Keratinocyte (primary cell): Measurements from ENCODE around the gene DTX3. TPM values are rescaled to one million over a fixed set of nuclear protein-coding genes. Genes with fewer than 3 reads are reported as not detected.
"Not testable (repeated sequence)": the region's sequence is repeated elsewhere in the genome, so short reads cannot be mapped to it uniquely, and the experiment has no call there.

Experiments used
- DNase-seq: peaks from one replicate; pipeline ENCODE4 v3.0.0-alpha.2; 2011; ENCODE audit warnings: low read depth, missing footprints, low spot score
- FAIRE-seq: peaks from 2 replicates; lab custom pipeline; 2011; peaks lifted over from hg19 to GRCh38; lab: Jason Lieb, UNC
- H2AFZ ChIP-seq: 2 replicates; pipeline ENCODE4 v1.6.0; 2012; ENCODE audit warnings: low read length, control low read depth, inconsistent platforms; ENCODE audit not compliant: control insufficient read depth
- H3K27ac ChIP-seq: 2 replicates; pipeline ENCODE4 v1.5.1; 2011; ENCODE audit warnings: low read length; ENCODE audit not compliant: control insufficient read depth, insufficient read depth
- H3K27me3 ChIP-seq: 3 replicates; pipeline ENCODE4 v1.6.0; 2011; ENCODE audit warnings: low read length; ENCODE audit not compliant: control insufficient read depth, insufficient read depth; ENCODE audit errors: extremely low read depth
- H3K36me3 ChIP-seq, 2 experiments: 2 replicates in 1 of 2; 3 replicates in 1 of 2; pipeline ENCODE4 v1.5.1; 2011; ENCODE audit warnings: low read length in 2 of 2, mild to moderate bottlenecking in 1 of 2; ENCODE audit not compliant: control insufficient read depth in 2 of 2, insufficient read depth in 2 of 2; ENCODE audit errors: extremely low read depth in 1 of 2
- H3K4me1 ChIP-seq: 3 replicates; pipeline ENCODE4 v1.5.1; 2011; ENCODE audit warnings: low read length; ENCODE audit not compliant: control insufficient read depth, insufficient read depth; ENCODE audit errors: extremely low read depth
- H3K4me2 ChIP-seq: 3 replicates; pipeline ENCODE4 v1.6.0; 2011; ENCODE audit warnings: low read depth, low read length; ENCODE audit not compliant: control insufficient read depth, insufficient read depth; ENCODE audit errors: extremely low read depth
- H3K4me3 ChIP-seq, 3 experiments: fragments of 200-600 bp in 1 of 3; sonication (generic) in 1 of 3; 2 replicates in 2 of 3; 3 replicates in 1 of 3; pipeline ENCODE4 v1.5.1; 2011 to 2016; ENCODE audit warnings: low read length in 3 of 3, mild to moderate bottlenecking in 3 of 3, control low read depth in 2 of 3, inconsistent platforms in 1 of 3, low read depth in 1 of 3, mixed read lengths in 1 of 3, mixed run types in 1 of 3, moderate library complexity in 1 of 3; ENCODE audit not compliant: control insufficient read depth in 2 of 3, insufficient read depth in 2 of 3; ENCODE audit errors: extremely low read depth in 1 of 3
- H3K79me2 ChIP-seq: 2 replicates; pipeline ENCODE4 v1.6.0; 2012; ENCODE audit warnings: low read length; ENCODE audit not compliant: control insufficient read depth, insufficient read depth
- H3K9ac ChIP-seq: 3 replicates; pipeline ENCODE4 v1.6.0; 2011; ENCODE audit warnings: low read length; ENCODE audit not compliant: control insufficient read depth, insufficient read depth; ENCODE audit errors: extremely low read depth
- H3K9me1 ChIP-seq: 3 replicates; pipeline ENCODE4 v1.6.0; 2011; ENCODE audit warnings: low read length; ENCODE audit not compliant: control insufficient read depth, insufficient read depth; ENCODE audit errors: extremely low read depth
- H3K9me3 ChIP-seq: 2 replicates; pipeline ENCODE4 v1.5.1; 2012; ENCODE audit warnings: low read depth, low read length; ENCODE audit not compliant: control insufficient read depth
- H4K20me1 ChIP-seq: 3 replicates; pipeline ENCODE4 v1.6.0; 2011; ENCODE audit warnings: low read length; ENCODE audit not compliant: control insufficient read depth, insufficient read depth; ENCODE audit errors: extremely low read depth
- EZH2 ChIP-seq: IDR thresholded peaks from one replicate; pipeline ENCODE4 v1.6.1; 2012; ENCODE audit warnings: inconsistent platforms, mild to moderate bottlenecking, low read length, moderate library complexity
- dilution Hi-C: fragments of 300-500 bp; cut with MboI; formaldehyde crosslinking; loops from one replicate; pipeline ENCODE4 v1.7.0; 2020; ENCODE audit warnings: low sequenced_read_pairs; ENCODE audit not compliant: extremely low pct_ligation_motif_present
- polyA plus RNA-seq, 5 experiments: library from polyadenylated mRNA; depleted of rRNA in 3 of 5; stranded (reverse) in 3 of 5; stranded (forward) in 1 of 5; unstranded in 1 of 5; fragments of >200 nt; gene quantifications; 1 replicate in 1 of 5; 2 replicates in 3 of 5; 3 replicates in 1 of 5; pipeline versions ENCODE4 v1.2.1 to v1.2.3, GENCODE V29; 2011 to 2012; ENCODE audit warnings: missing spikeins in 2 of 5, low read depth in 1 of 5, low replicate concordance in 1 of 5
- TF ChIP-seq, protein P1 (sequence below), 3 experiments: IDR thresholded peaks in 1 of 3; conservative IDR thresholded peaks in 1 of 3; optimal IDR thresholded peaks in 1 of 3; 2 replicates in 2 of 3; 3 replicates in 1 of 3; pipeline versions ENCODE3 to v1.5.1; 2011; ENCODE audit warnings: low read length in 3 of 3, mild to moderate bottlenecking in 3 of 3, moderate library complexity in 2 of 3, control low read depth in 1 of 3, inconsistent platforms in 1 of 3; ENCODE audit not compliant: insufficient read depth in 2 of 3; ENCODE audit errors: extremely low read depth in 1 of 3

The DTX3 gene
- polyA plus RNA-seq, 1 donor (not counting 4 experiments of a cell fraction or from before 2014, with no cell fraction given), result 2.6 TPM

DNA sequence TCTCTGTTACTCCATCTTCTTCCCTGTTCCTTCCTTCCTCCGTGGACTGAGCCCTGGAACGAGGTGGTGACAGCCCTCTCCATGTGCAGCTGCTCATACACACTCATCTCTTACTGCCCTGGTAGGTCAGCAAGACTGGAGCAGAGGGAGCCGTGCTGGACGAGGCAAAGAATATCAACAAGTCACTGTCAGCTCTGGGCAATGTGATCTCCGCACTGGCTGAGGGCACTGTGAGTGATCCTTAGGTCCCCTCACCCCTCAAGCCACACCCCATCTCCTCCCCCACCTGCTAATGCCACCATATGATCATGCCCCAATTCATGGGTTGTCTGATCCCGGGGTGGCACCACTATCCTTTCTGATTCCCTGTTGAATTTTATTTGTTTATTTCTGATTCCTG is 35.8 kb upstream of the DTX3 start:
- no peak for DNase-seq
- no peak overlapping the region for H3K27ac ChIP-seq

DNA sequence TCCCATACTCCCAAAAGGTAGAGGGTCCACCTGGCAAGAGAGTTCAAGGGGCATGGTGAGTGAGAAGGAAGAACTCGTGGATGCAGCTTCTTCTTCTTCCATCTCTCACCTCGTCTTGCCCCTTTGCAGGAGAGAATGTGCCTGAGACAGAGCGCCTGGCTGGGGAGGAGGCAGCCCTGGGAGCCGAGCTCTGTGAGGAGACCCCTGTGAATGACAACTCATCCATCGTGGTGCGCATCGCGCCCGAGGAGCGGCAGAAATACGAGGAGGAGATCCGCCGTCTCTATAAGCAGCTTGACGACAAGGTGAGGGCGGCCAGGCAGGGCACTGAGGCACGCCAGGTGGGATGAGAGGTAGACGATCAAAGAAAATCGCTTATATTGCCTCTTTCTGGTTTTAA is 34.8 kb upstream of the DTX3 start:
- H3K9me3 ChIP-seq, result no peaks in the 10 kb centered on the region
- H3K27me3 ChIP-seq, result no peaks in the 10 kb centered on the region
- dilution Hi-C loops, result loop anchor here (10.0 kb wide), 1 partner anchor 65 kb away; the partner anchor contains the start of gene B4GALNT1
- no peak for DNase-seq
- no peaks in the 10 kb centered on the region for H4K20me1 ChIP-seq
- H3K36me3 ChIP-seq, result no peaks in the 10 kb centered on the region
- H3K4me3 ChIP-seq, result no peak overlapping the region
- no peak overlapping the region for H3K4me2 ChIP-seq
- no peak for FAIRE-seq
- H3K27ac ChIP-seq, result no peak overlapping the region
- TF ChIP-seq, protein P1, sequence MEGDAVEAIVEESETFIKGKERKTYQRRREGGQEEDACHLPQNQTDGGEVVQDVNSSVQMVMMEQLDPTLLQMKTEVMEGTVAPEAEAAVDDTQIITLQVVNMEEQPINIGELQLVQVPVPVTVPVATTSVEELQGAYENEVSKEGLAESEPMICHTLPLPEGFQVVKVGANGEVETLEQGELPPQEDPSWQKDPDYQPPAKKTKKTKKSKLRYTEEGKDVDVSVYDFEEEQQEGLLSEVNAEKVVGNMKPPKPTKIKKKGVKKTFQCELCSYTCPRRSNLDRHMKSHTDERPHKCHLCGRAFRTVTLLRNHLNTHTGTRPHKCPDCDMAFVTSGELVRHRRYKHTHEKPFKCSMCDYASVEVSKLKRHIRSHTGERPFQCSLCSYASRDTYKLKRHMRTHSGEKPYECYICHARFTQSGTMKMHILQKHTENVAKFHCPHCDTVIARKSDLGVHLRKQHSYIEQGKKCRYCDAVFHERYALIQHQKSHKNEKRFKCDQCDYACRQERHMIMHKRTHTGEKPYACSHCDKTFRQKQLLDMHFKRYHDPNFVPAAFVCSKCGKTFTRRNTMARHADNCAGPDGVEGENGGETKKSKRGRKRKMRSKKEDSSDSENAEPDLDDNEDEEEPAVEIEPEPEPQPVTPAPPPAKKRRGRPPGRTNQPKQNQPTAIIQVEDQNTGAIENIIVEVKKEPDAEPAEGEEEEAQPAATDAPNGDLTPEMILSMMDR (optimal IDR thresholded peaks at IDR 0.05 in 1 of 3, IDR thresholded peaks at IDR 0.05 in 1 of 3, conservative IDR thresholded peaks at IDR 0.05 in 1 of 3; ENCODE audit: extremely low read depth in 1 of 3, insufficient read depth in 2 of 3, low read length in 3 of 3), result no peak
- TF ChIP-seq EZH2, result no peak
- no peaks in the 10 kb centered on the region for H3K79me2 ChIP-seq
- no peaks in the 10 kb centered on the region for H3K9me1 ChIP-seq
- no peak overlapping the region for H3K9ac ChIP-seq
- H2AFZ ChIP-seq, result no peak overlapping the region
- H3K4me1 ChIP-seq, result no peaks in the 10 kb centered on the region

More for the DNA sequence above, 35.8 kb upstream of the DTX3 start:
- no peaks in the 10 kb centered on the region for H3K4me1 ChIP-seq
- H3K4me3 ChIP-seq, result no peak overlapping the region
- TF ChIP-seq, protein P1 (optimal IDR thresholded peaks at IDR 0.05 in 1 of 3, IDR thresholded peaks at IDR 0.05 in 1 of 3, conservative IDR thresholded peaks at IDR 0.05 in 1 of 3; ENCODE audit: extremely low read depth in 1 of 3, insufficient read depth in 2 of 3, low read length in 3 of 3), result no peak
- no peak for TF ChIP-seq EZH2
- no peak overlapping the region for H3K9ac ChIP-seq
- no peak overlapping the region for H2AFZ ChIP-seq
- dilution Hi-C loops, result no loop called here
- H3K79me2 ChIP-seq, result no peaks in the 10 kb centered on the region
- no peaks in the 10 kb centered on the region for H3K9me3 ChIP-seq
- H4K20me1 ChIP-seq, result no peaks in the 10 kb centered on the region
- FAIRE-seq, result no peak
- H3K9me1 ChIP-seq, result no peaks in the 10 kb centered on the region
- H3K36me3 ChIP-seq, result no peaks in the 10 kb centered on the region
- H3K4me2 ChIP-seq, result no peak overlapping the region
- H3K27me3 ChIP-seq, result no peaks in the 10 kb centered on the region

DNA sequence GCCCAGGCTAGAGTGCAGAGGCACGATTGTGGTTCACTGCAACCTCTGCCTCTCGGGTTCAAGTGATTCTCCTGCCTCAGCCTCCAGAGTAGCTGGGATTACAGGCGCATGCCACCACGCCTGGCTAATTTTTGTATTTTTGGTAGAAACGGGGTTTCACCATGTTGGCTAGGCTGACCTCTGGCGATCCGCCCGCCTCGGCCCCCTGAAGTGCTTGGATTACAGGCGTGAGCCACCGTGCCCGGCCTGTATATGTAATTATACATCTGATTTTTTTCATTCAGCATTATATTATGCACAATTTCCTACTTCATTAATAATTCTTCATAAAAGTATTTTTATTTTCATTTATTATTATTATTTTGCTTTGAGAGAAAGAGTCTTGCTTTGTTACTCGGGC is 34.2 kb upstream of the DTX3 start:
- not testable (repeated sequence) for H3K27me3 ChIP-seq, FAIRE-seq, H3K36me3 ChIP-seq, DNase-seq, H4K20me1 ChIP-seq, H3K27ac ChIP-seq, H2AFZ ChIP-seq, H3K9me3 ChIP-seq, H3K4me2 ChIP-seq, H3K9me1 ChIP-seq, H3K4me1 ChIP-seq, H3K79me2 ChIP-seq, H3K4me3 ChIP-seq, H3K9ac ChIP-seq
- dilution Hi-C loops, result loop anchor here (10.0 kb wide), 1 partner anchor 64 kb away; the partner anchor contains the start of gene B4GALNT1
